GM23248 (cell line): ENCODE measurements around the gene RPUSD2. TPM values are rescaled to one million over a fixed set of nuclear protein-coding genes. Genes with fewer than 3 reads are reported as not detected.
"Not testable (repeated sequence)": the region's sequence is repeated elsewhere in the genome, so short reads cannot be mapped to it uniquely, and the experiment has no call there.

Source experiments
- DNase-seq: peaks from one replicate; pipeline ENCODE4 v3.0.0-alpha.2; 2015
- H2AFZ ChIP-seq: fragments of 200-600 bp; sonication (generic); 2 replicates; pipeline ENCODE4 v1.6.1; 2016; ENCODE audit warnings: antibody characterized with exemption
- H3F3A ChIP-seq: fragments of 200-600 bp; sonication (generic); 2 replicates; pipeline ENCODE4 v1.6.1; 2016; ENCODE audit warnings: mild to moderate bottlenecking, antibody characterized with exemption, mixed run types; ENCODE audit not compliant: insufficient read depth
- H3K27ac ChIP-seq: fragments of 200-600 bp; sonication (generic); 2 replicates; pipeline ENCODE4 v1.5.1; 2016; ENCODE audit warnings: mild to moderate bottlenecking
- H3K27me3 ChIP-seq: fragments of 200-600 bp; sonication (generic); replicated peaks from 2 replicates; pipeline ENCODE4 v1.6.1; 2016; ENCODE audit warnings: mild to moderate bottlenecking; ENCODE audit not compliant: insufficient read depth
- H3K36me3 ChIP-seq: fragments of 200-600 bp; sonication (generic); 2 replicates; pipeline ENCODE4 v1.6.1; 2016; ENCODE audit warnings: low read depth, mild to moderate bottlenecking
- H3K4me1 ChIP-seq: fragments of 200-600 bp; sonication (generic); 2 replicates; pipeline ENCODE4 v1.6.1; 2016; ENCODE audit warnings: mild to moderate bottlenecking; ENCODE audit not compliant: insufficient read depth
- H3K4me2 ChIP-seq: fragments of 200-600 bp; sonication (generic); one replicate; pipeline ENCODE4 v1.6.1; 2016; ENCODE audit warnings: mild to moderate bottlenecking; ENCODE audit not compliant: unreplicated experiment
- H3K4me3 ChIP-seq: fragments of 200-600 bp; sonication (generic); 2 replicates; pipeline ENCODE4 v1.5.1; 2016; ENCODE audit warnings: mild to moderate bottlenecking
- H3K79me2 ChIP-seq: fragments of 200-600 bp; sonication (generic); 2 replicates; pipeline ENCODE4 v1.6.1; 2016; ENCODE audit warnings: mild to moderate bottlenecking; ENCODE audit not compliant: insufficient read depth
- H3K9ac ChIP-seq: fragments of 200-600 bp; sonication (generic); 2 replicates; pipeline ENCODE4 v1.6.1; 2016; ENCODE audit warnings: mild to moderate bottlenecking
- H3K9me2 ChIP-seq: fragments of 200-600 bp; sonication (generic); 2 replicates; pipeline ENCODE4 v1.6.1; 2016; ENCODE audit warnings: mixed run types, mild to moderate bottlenecking, moderate library complexity; ENCODE audit not compliant: insufficient read depth
- H3K9me3 ChIP-seq: fragments of 200-600 bp; sonication (generic); one replicate; pipeline ENCODE4 v1.6.1; 2017; ENCODE audit warnings: low read depth
- H4K20me1 ChIP-seq: fragments of 200-600 bp; sonication (generic); 2 replicates; pipeline ENCODE4 v1.6.0; 2016; ENCODE audit not compliant: insufficient read depth
- EZH2 ChIP-seq: fragments of 200-600 bp; sonication (generic); IDR thresholded peaks from 2 replicates; pipeline ENCODE4 v1.6.1; 2018; ENCODE audit warnings: antibody characterized with exemption, mild to moderate bottlenecking; ENCODE audit not compliant: insufficient read depth, poor library complexity, severe bottlenecking
- EZH2phosphoT487 ChIP-seq: fragments of 200-600 bp; sonication (generic); IDR thresholded peaks from 2 replicates; pipeline ENCODE4 v1.6.1; 2018; ENCODE audit warnings: antibody characterized with exemption, moderate library complexity, mild to moderate bottlenecking, low read depth; ENCODE audit not compliant: insufficient read depth
- WGBS, 2 experiments: methylation state at CpG; one replicate each; pipeline ENCODE4 v1.1.6; 2015 to 2017; ENCODE audit warnings: low lambda C conversion rate in 2 of 2, low coverage in 1 of 2; ENCODE audit errors: missing lambda C conversion rate in 2 of 2; 5-methylcytosine and 5-hydroxymethylcytosine counted together
- in situ Hi-C: fragments of 300-500 bp; cut with MboI; formaldehyde crosslinking; loops from 2 replicates; pipeline ENCODE4 v1.15.0; 2020
- polyA plus RNA-seq: library from polyadenylated mRNA; unstranded; fragments of >200 nt; fragmentation: Nextera tagmentation; extraction: Ambion mirVana; gene quantifications from 2 replicates; pipeline ENCODE4 v1.2.1, GENCODE V29; 2016
- total RNA-seq: library from RNA; depleted of rRNA; stranded (reverse); fragments of >200 nt; shearing (Covaris generic); gene quantifications from 2 replicates; pipeline ENCODE4 v1.2.3, GENCODE V29; 2014

Gene RPUSD2
- total and polyA plus RNA-seq, 2 experiments from 2014 or later: 9.6 to 12.8 TPM

GRCh38 chr15:40567111-40567510, 2.0 kb upstream of the RPUSD2 start:
- Histone ChIP-seq H3K9me3 (no peaks in the 10 kb centered on the region), H3K27ac (no peak overlapping the region), H3K9me2 (no peaks in the 10 kb centered on the region), H3K79me2 (peaks cover 52% of the 10 kb centered on the region), H3K4me3 (no peak overlapping the region), H3K9ac (no peak overlapping the region), H3K36me3 (peaks cover under 1% of the 10 kb centered on the region; the same call in 1 of the 2 replicates), H3K4me1 (peaks cover 11% of the 10 kb centered on the region), H3K4me2 (no peak overlapping the region), H3K27me3 (no peaks in the 10 kb centered on the region), H2AFZ (peak overlapping the region; percentile 35; the same call in 1 of the 2 replicates), H4K20me1 (no peaks in the 10 kb centered on the region), H3F3A (peaks cover 5% of the 10 kb centered on the region; the same call in 1 of the 2 replicates)
- in situ Hi-C loops: no loop called here
- WGBS, 2 experiments: 39 to 57% methylated on average over 7 of the region's 7 CpGs
- TF ChIP-seq EZH2 (no peak), EZH2phosphoT487 (no peak)
- DNase-seq: no peak

GRCh38 chr15:40575113-40575512, 6.0 kb downstream of the RPUSD2 start:
- Histone ChIP-seq H3K9me2 (no peaks in the 10 kb centered on the region), H2AFZ (no peak overlapping the region), H4K20me1 (no peaks in the 10 kb centered on the region), H3K4me1 (peaks cover 7% of the 10 kb centered on the region), H3K79me2 (peaks cover 20% of the 10 kb centered on the region), H3K4me2 (no peak overlapping the region), H3K4me3 (no peak overlapping the region), H3K27ac (no peak overlapping the region), H3K9ac (no peak overlapping the region), H3K27me3 (no peaks in the 10 kb centered on the region), H3F3A (peaks cover 7% of the 10 kb centered on the region; the same call in 1 of the 2 replicates), H3K36me3 (peaks cover 10% of the 10 kb centered on the region; the same call in 1 of the 2 replicates), H3K9me3 (no peaks in the 10 kb centered on the region)
- in situ Hi-C loops: no loop called here
- TF ChIP-seq EZH2: no peak
- TF ChIP-seq EZH2phosphoT487: no peak
- no peak for DNase-seq

- H3F3A ChIP-seq, H3K79me2 ChIP-seq, H3K27me3 ChIP-seq, H3K9me3 ChIP-seq, DNase-seq, H3K9ac ChIP-seq, H2AFZ ChIP-seq, H3K4me1 ChIP-seq, H3K4me3 ChIP-seq, H3K4me2 ChIP-seq, H4K20me1 ChIP-seq, in situ Hi-C loops, H3K9me2 ChIP-seq, H3K36me3 ChIP-seq, H3K27ac ChIP-seq: not testable (repeated sequence)
- WGBS, 2 experiments: 97 to 98% methylated on average over 5 of the region's 5 CpGs
Measured at GRCh38 chr15:40576914-40577313, 7.8 kb downstream of the RPUSD2 start.

- no peak for DNase-seq
- no peaks in the 10 kb centered on the region for H3K27me3 ChIP-seq
- H3K79me2 ChIP-seq: no peaks in the 10 kb centered on the region
- H3K9me3 ChIP-seq: no peaks in the 10 kb centered on the region
- H3K4me1 ChIP-seq: no peaks in the 10 kb centered on the region
- H3K9ac ChIP-seq: no peak overlapping the region
- in situ Hi-C loops: no loop called here
- no peak for TF ChIP-seq EZH2
- TF ChIP-seq EZH2phosphoT487: no peak
- H3K27ac ChIP-seq: no peak overlapping the region
- H3F3A ChIP-seq: peaks cover 7% of the 10 kb centered on the region; the same call in 1 of the 2 replicates
- H4K20me1 ChIP-seq: no peaks in the 10 kb centered on the region
- H3K9me2 ChIP-seq: no peaks in the 10 kb centered on the region
- peaks cover 7% of the 10 kb centered on the region; the same call in 1 of the 2 replicates for H3K36me3 ChIP-seq
- no peak overlapping the region for H3K4me2 ChIP-seq
- H3K4me3 ChIP-seq: no peak overlapping the region
- H2AFZ ChIP-seq: no peak overlapping the region
- 61 to 72% methylated on average over 4 of the region's 4 CpGs for WGBS, 2 experiments
Measured at GRCh38 chr15:40578892-40579291, 9.8 kb downstream of the RPUSD2 start.

- H3K4me3 ChIP-seq, in situ Hi-C loops, H3K36me3 ChIP-seq, H3K9me2 ChIP-seq, H3K27ac ChIP-seq, H3K4me1 ChIP-seq, H4K20me1 ChIP-seq, H3F3A ChIP-seq, DNase-seq, H3K9me3 ChIP-seq, H3K9ac ChIP-seq, H2AFZ ChIP-seq, H3K4me2 ChIP-seq, H3K79me2 ChIP-seq, H3K27me3 ChIP-seq: not testable (repeated sequence)
- WGBS, 2 experiments: 92 to 95% methylated on average over 2 of the region's 2 CpGs
Measured at GRCh38 chr15:40581796-40582195, 12.7 kb downstream of the RPUSD2 start.
